DND-41 (cell line): ENCODE results near the gene RAB28.

Experiments used
- ATAC-seq: fragments of 200-7000 bp; cut with Tn5 transposase; 3 replicates; pipeline ENCODE4 v1.9.1; 2021; ENCODE audit warnings: low read depth; ENCODE audit not compliant: insufficient read depth
- DNase-seq: peaks from one replicate; pipeline ENCODE4 v3.0.0-alpha.2; 2020
- H2AFZ ChIP-seq: 2 replicates; pipeline ENCODE4 v1.6.0; 2012; ENCODE audit warnings: low read depth, low read length
- H3K27ac ChIP-seq: 2 replicates; pipeline ENCODE4 v1.5.1; 2012; ENCODE audit warnings: low read length, inconsistent platforms
- H3K27me3 ChIP-seq: fragments of 200-600 bp; sonication (generic); 2 replicates; pipeline ENCODE4 v1.6.0; 2012; ENCODE audit warnings: low read length, mild to moderate bottlenecking, inconsistent platforms; ENCODE audit not compliant: insufficient read depth, poor library complexity
- H3K36me3 ChIP-seq: 2 replicates; pipeline ENCODE4 v1.5.1; 2012; ENCODE audit warnings: low read length, inconsistent platforms; ENCODE audit not compliant: insufficient read depth
- H3K4me1 ChIP-seq: 2 replicates; pipeline ENCODE4 v1.5.1; 2012; ENCODE audit warnings: mild to moderate bottlenecking, low read length; ENCODE audit not compliant: insufficient read depth
- H3K4me2 ChIP-seq: 2 replicates; pipeline ENCODE4 v1.6.0; 2012; ENCODE audit warnings: mild to moderate bottlenecking, moderate library complexity, low read length, inconsistent platforms; ENCODE audit not compliant: insufficient read depth
- H3K4me3 ChIP-seq, 2 experiments: fragments of 200-600 bp in 1 of 2; shearing (Covaris generic) in 1 of 2; 2 replicates each; pipeline ENCODE4 v1.5.1; 2012 to 2016; ENCODE audit warnings: inconsistent platforms in 2 of 2, low read length in 2 of 2, mild to moderate bottlenecking in 2 of 2, low read depth in 1 of 2, moderate library complexity in 1 of 2
- H3K79me2 ChIP-seq: 2 replicates; pipeline ENCODE4 v1.6.0; 2012; ENCODE audit warnings: low read length, inconsistent platforms; ENCODE audit not compliant: insufficient read depth
- H3K9ac ChIP-seq: 2 replicates; pipeline ENCODE4 v1.6.0; 2012; ENCODE audit warnings: low read depth, mild to moderate bottlenecking, inconsistent platforms, low read length, moderate library complexity
- H3K9me3 ChIP-seq: 2 replicates; pipeline ENCODE4 v1.5.1; 2012; ENCODE audit warnings: low read length, moderate library complexity, mild to moderate bottlenecking, inconsistent platforms; ENCODE audit not compliant: insufficient read depth, severe bottlenecking
- H4K20me1 ChIP-seq: 2 replicates; pipeline ENCODE4 v1.6.0; 2012; ENCODE audit warnings: low read length; ENCODE audit not compliant: insufficient read depth
- CTCF ChIP-seq: IDR thresholded peaks from 2 replicates; pipeline ENCODE4 v1.5.1; 2012; ENCODE audit warnings: borderline replicate concordance, low read length, moderate library complexity, mild to moderate bottlenecking; ENCODE audit not compliant: poor library complexity, severe bottlenecking; ENCODE audit errors: extremely low read depth
- EZH2 ChIP-seq: IDR thresholded peaks from 3 replicates; pipeline ENCODE4 v1.6.1; 2012; ENCODE audit warnings: borderline replicate concordance, low read depth, mild to moderate bottlenecking, moderate library complexity, low read length, inconsistent platforms; ENCODE audit not compliant: severe bottlenecking

RAB28 gene

GRCh38 chr4:13348216-13348615, 135.9 kb downstream of the RAB28 start:
- H3K27me3 ChIP-seq, result no peaks in the 10 kb centered on the region
- no peak overlapping the region for H3K4me2 ChIP-seq
- H3K79me2 ChIP-seq, result no peaks in the 10 kb centered on the region
- no peak overlapping the region for H3K9ac ChIP-seq
- 0 out of 2 replicates have a peak, but pooled peaks cover 2% of the 10 kb centered on the region for H3K36me3 ChIP-seq
- no peaks in the 10 kb centered on the region for H3K9me3 ChIP-seq
- no peak overlapping the region for H3K4me3 ChIP-seq
- ATAC-seq (no peak), DNase-seq (no peak)
- TF ChIP-seq EZH2 (no peak), CTCF (no peak)
- no peak overlapping the region for H2AFZ ChIP-seq
- no peaks in the 10 kb centered on the region for H3K4me1 ChIP-seq
- no peaks in the 10 kb centered on the region for H4K20me1 ChIP-seq
- H3K27ac ChIP-seq, result no peak overlapping the region

GRCh38 chr4:13347517-13348125, 136.5 kb downstream of the RAB28 start:
- Histone ChIP-seq H4K20me1 (no peaks in the 10 kb centered on the region), H3K27me3 (no peaks in the 10 kb centered on the region), H3K4me1 (no peaks in the 10 kb centered on the region), H3K27ac (no peak overlapping the region), H3K4me2 (no peak overlapping the region), H3K9me3 (no peaks in the 10 kb centered on the region), H3K9ac (no peak overlapping the region), H3K36me3 (no peaks in the 10 kb centered on the region), H2AFZ (no peak overlapping the region), H3K79me2 (no peaks in the 10 kb centered on the region), H3K4me3 (no peak overlapping the region)
- ATAC-seq, result no peak
- DNase-seq, result no peak
- no peak for TF ChIP-seq EZH2
- no peak for TF ChIP-seq CTCF

- TF ChIP-seq EZH2, result no peak
- no peak for TF ChIP-seq CTCF
Observed at GRCh38 chr4:13344216-13344615, 139.9 kb downstream of the RAB28 start.

GRCh38 chr4:13340672-13341071, 143.5 kb downstream of the RAB28 start:
- H3K27ac ChIP-seq, result no peak overlapping the region
- DNase-seq (no peak), ATAC-seq (no peak)
- no peak overlapping the region for H3K9ac ChIP-seq
- peaks cover 3% of the 10 kb centered on the region; the same call in 1 of the 2 replicates for H3K36me3 ChIP-seq
- H2AFZ ChIP-seq, result no peak overlapping the region
- no peak overlapping the region for H3K4me3 ChIP-seq
- no peaks in the 10 kb centered on the region for H3K79me2 ChIP-seq
- TF ChIP-seq EZH2 (no peak), CTCF (no peak)
- no peaks in the 10 kb centered on the region for H3K4me1 ChIP-seq
- H4K20me1 ChIP-seq, result no peaks in the 10 kb centered on the region
- H3K27me3 ChIP-seq, result no peaks in the 10 kb centered on the region
- no peak overlapping the region for H3K4me2 ChIP-seq
- H3K9me3 ChIP-seq, result no peaks in the 10 kb centered on the region

More at GRCh38 chr4:13344216-13344615, 139.9 kb downstream of the RAB28 start:
- Histone ChIP-seq H3K4me1 (no peaks in the 10 kb centered on the region), H4K20me1 (no peaks in the 10 kb centered on the region), H3K4me3 (no peak overlapping the region), H3K4me2 (no peak overlapping the region), H3K79me2 (no peaks in the 10 kb centered on the region), H3K36me3 (0 out of 2 replicates have a peak, but pooled peaks cover 3% of the 10 kb centered on the region), H3K27ac (no peak overlapping the region), H3K27me3 (no peaks in the 10 kb centered on the region), H3K9ac (no peak overlapping the region), H2AFZ (no peak overlapping the region), H3K9me3 (no peaks in the 10 kb centered on the region)
- no peak for ATAC-seq
- no peak for DNase-seq
